NCI-H2227 (cell line): Measurements from ENCODE around the gene BOK.
"Not testable (repeated sequence)": the region's sequence is repeated elsewhere in the genome, so short reads cannot be mapped to it uniquely, and the experiment has no call there.

Source experiments
- DNase-seq: peaks from one replicate; lab custom pipeline; 2025; ENCODE audit not compliant: unreplicated experiment; lab: John Stamatoyannopoulos, UW

Gene BOK

GRCh38 chr2:241555711-241556110, 2.8 kb upstream of the BOK start:
- DNase-seq = no peak

- peak; percentile 26 for DNase-seq
These were observed 1.8 kb upstream of the BOK start for GRCh38 chr2:241556746-241557145.

- DNase-seq = peak; percentile 61
These were observed 997 bp downstream of the BOK start for GRCh38 chr2:241559323-241560161.

GRCh38 chr2:241560162-241560882, 1.8 kb downstream of the BOK start:
- DNase-seq = no peak

- DNase-seq = no peak
These were observed 2.4 kb downstream of the BOK start for GRCh38 chr2:241560883-241561474.

GRCh38 chr2:241561832-241562231, 3.3 kb downstream of the BOK start:
- no peak for DNase-seq

GRCh38 chr2:241562269-241562891, 3.8 kb downstream of the BOK start:
- DNase-seq = no peak

- no peak for DNase-seq
These were observed 4.5 kb downstream of the BOK start for GRCh38 chr2:241563031-241563507.

- DNase-seq = no peak
These were observed 5.0 kb downstream of the BOK start for GRCh38 chr2:241563571-241563980.

- DNase-seq = no peak
These were observed 5.5 kb downstream of the BOK start for GRCh38 chr2:241563981-241564595.

GRCh38 chr2:241564596-241565410, 6.3 kb downstream of the BOK start:
- no peak for DNase-seq

GRCh38 chr2:241565411-241565810, 6.9 kb downstream of the BOK start:
- no peak for DNase-seq

- DNase-seq = not testable (repeated sequence)
These were observed 7.5 kb downstream of the BOK start for GRCh38 chr2:241566021-241566420.

GRCh38 chr2:241566468-241566867, 7.9 kb downstream of the BOK start:
- DNase-seq = no peak

GRCh38 chr2:241567266-241567665, 8.7 kb downstream of the BOK start:
- not testable (repeated sequence) for DNase-seq

- no peak for DNase-seq
These were observed 9.2 kb downstream of the BOK start for GRCh38 chr2:241567776-241568175.

- no peak for DNase-seq
These were observed 10.2 kb downstream of the BOK start for GRCh38 chr2:241568726-241569125.

- DNase-seq = no peak
These were observed 11.3 kb downstream of the BOK start for GRCh38 chr2:241569831-241570281.

GRCh38 chr2:241570961-241571581, 12.5 kb downstream of the BOK start:
- DNase-seq = no peak
